ENCODE measurements around the gene COL23A1.
"Not testable (repeated sequence)": the region's sequence is repeated elsewhere in the genome, so short reads cannot be mapped to it uniquely, and the experiment has no call there.

COL23A1 gene

DNA sequence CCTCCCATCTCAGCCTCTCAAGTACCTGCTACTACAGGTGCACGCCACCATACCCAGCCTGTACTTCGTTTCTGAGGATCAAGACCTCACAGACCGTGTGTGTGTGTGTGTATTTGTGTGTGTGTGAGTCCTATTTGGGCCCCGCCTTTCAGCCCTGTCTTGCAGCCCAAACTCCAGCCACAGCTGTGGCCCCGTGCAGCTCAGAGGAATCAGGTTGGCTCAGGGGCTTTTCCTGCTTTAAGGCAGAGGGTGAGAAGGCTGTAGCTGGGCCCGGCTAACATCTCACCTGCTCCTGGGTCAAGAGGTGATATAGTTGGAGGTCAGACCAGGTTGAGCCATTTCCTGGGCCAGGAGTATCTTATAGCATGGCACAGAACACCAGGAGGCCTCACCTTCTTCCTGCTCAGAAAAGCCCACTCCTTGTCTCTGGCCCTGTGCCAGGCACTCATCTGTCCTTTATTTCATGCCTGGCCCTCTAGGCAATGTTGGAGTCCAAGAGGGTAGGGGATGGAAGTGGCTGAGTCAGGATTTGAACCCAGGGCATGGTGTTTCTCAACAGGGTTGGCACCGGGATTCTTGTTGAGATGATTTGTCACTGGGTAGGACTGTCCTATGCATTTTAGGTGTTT is 356.0 kb downstream of the COL23A1 start:
- DNase-seq = no peak

GRCh38 chr5:178232920-178233429 is 357.2 kb downstream of the COL23A1 start:
- DNase-seq = no peak

GRCh38 chr5:178232124-178232919 is 357.9 kb downstream of the COL23A1 start, which contains the start of gene PHYKPL:
Gene PHYKPL (minus strand): TSS chr5:178232802. CDS start chr5:178232550, 252 bp downstream.
- DNase-seq = peak in 1 of 2 experiments; percentile 43

DNA sequence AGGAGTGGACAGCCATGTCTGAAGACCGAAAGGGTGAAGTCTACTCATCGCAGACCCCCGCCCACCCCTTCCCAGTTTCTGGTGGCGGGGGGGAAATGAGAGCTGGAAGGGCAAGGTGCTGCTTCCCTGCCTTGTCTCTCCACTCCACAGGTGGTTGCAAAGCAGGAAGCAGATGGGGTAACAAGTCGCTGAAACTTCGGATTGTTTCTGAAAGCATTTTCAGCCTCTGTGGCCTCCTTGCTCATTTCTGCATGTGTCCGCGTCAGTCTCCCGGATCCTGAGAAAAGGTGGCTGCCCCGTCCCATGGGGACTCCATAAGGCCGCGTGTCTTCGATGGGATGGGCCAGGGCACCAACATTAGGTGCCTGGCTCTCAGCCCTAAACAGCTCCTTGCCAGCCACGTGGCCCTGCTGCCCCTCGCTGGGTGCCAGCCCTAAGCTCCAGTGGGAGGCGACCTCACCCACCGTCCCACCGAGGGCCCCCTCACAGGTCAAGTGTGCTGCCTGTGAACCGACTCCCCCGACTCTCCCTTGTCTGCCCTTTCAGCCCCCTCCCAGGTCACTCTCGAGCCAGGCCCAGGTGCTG is 358.6 kb downstream of the COL23A1 start:
- no peak for DNase-seq

DNA sequence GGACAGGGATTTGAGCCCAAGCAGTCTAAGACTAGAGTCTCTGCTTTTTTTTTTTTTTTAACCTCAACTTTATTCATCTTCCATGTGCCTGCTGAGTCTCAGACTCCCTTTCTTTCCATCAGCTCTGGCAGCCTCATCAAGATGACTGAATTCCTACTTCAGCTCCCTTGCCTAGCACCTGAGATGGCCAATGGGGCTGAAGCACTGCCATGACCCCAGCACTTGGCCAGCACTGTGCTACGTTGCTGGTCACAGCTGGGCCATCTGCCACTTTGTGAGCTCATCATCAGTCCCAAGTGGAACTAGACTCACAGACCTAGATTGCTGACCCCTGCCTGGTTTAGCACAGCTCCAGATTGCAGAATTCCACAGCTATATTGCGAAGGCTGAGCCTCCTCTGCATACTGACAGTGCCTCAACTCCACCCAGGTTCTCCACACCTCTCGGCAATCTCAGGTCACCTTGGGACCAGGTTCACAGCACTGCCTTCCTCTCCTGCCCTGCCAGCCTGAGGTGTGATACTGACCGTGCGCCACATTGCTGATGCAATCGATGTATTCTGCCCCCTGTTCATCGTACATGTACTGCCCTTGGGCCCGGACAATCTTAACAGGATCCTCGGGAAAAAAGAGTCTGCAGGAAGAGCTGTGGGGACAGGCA is 359.2 kb downstream of the COL23A1 start:
- no peak for DNase-seq

DNA sequence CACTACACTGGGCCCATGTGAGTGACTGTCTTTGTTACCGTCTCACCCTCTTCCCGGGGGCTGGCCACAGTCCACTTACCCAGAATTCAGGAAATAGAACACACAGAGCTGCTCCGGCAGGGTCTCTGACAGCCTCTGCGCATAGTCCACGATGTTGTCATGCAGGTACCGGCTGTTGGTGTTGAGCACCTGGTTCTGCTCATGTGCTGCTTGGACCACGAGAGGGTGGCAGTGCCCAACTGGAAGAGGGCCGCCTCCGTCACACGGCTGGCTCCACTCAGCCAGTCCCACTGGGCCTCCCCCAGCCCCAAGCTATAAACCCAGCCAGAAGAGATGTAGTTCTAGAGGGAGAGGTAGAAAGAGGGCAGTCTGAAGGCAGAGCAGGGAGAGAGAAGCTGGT is 360.3 kb downstream of the COL23A1 start:
- no peak for DNase-seq

- DNase-seq = not testable (repeated sequence)
Measured at GRCh38 chr5:178229111-178229510, 361.1 kb downstream of the COL23A1 start.

- no peak for DNase-seq
Measured at GRCh38 chr5:178228609-178229008, 361.6 kb downstream of the COL23A1 start.

DNA sequence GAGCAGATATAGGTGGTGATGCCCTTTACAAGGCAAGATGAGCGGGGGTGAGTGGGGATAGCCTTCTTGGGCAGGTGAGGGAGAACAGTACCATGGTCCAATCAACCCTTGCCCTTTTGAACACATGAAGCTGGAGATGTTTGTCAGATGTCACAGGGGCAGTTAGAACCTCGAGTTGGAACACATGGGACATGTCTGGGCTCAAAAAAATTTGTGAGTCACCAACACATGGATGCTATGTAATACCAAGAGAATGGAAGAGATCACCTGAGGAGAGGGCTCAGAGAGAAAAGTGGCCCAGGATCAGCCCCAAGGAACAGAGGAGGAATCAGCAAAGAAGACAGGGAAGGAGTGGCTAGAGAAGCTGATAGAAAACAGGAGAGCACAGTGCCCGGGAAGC is 362.3 kb downstream of the COL23A1 start:
- DNase-seq = no peak

- no peak for DNase-seq
Measured at GRCh38 chr5:178227138-178227659, 363.0 kb downstream of the COL23A1 start.

GRCh38 chr5:178225174-178225573 is 365.0 kb downstream of the COL23A1 start:
- no peak for DNase-seq

DNA sequence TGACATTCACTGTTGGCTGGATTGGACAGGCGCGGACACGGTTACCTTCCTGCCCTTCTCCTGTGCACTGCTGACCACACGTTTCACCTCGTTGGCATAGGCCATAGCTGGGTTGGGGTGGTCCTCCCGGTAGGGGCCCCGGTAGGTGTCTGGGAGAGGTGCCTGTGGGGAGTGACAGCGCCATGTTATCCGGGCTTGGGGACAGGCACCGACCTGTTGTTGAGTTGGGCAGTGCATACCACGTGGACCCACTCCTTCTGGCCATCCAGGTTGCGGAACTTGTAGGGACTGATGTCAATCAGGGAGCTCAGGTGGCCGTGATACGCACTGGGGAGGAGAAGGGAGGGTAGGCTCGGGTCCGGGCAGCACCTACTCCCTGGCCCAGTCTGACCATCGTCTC is 365.8 kb downstream of the COL23A1 start:
- no peak for DNase-seq

GRCh38 chr5:178223828-178224335 is 366.3 kb downstream of the COL23A1 start:
- no peak for DNase-seq

DNA sequence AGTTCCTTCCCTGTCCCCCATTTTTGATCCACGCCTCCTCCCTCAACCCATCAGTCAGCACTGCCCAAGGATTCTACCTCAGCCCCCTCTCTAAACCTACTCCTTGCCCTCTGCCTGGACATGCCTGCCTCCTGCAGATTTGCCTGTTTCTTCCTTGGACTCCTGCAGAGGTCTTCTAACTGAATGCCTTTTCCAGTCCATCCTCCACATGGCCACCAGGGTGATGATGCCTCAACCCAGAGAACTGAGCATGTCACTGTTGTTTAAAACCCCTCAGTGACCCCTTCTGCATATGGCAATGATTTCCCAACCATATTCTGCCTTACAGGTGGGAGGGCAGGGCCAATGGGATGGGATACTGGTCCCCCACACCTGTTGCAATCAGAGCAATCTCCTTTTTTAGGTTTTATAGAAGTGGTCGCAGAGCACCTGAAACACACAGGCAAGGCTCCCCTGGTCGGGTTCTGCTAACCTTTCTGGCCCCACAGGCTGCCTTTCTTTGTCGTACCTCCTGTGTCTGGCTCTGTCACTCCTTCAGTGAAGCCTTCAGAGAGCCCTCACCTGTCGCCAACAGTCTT is 366.9 kb downstream of the COL23A1 start:
- no peak for DNase-seq

GRCh38 chr5:178222292-178222691 is 367.9 kb downstream of the COL23A1 start:
- no peak for DNase-seq

GRCh38 chr5:178221853-178222252 is 368.3 kb downstream of the COL23A1 start:
- no peak for DNase-seq

DNA sequence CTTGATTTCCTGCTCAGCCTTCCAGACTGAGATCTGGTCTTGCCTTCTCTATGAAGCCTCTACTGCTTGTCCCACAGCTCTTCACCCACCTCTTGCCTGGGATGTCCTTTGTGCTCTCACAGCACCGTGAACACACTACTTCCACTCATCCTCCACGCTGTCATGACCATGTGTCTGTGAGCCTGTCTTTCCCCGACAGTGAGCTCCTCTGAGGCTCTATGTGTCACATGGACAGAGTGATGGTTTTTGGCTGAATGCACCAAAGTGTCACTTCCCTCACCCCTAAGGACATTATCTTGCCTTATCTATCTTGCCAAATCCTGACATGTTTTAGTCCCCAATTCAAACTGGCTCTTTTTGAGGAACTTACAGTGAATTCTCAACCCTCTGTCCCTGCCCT is 368.9 kb downstream of the COL23A1 start:
- peak in 1 of 2 experiments; percentile 23 for DNase-seq

- no peak for DNase-seq
Measured at GRCh38 chr5:178218827-178219226, 371.4 kb downstream of the COL23A1 start.

DNA sequence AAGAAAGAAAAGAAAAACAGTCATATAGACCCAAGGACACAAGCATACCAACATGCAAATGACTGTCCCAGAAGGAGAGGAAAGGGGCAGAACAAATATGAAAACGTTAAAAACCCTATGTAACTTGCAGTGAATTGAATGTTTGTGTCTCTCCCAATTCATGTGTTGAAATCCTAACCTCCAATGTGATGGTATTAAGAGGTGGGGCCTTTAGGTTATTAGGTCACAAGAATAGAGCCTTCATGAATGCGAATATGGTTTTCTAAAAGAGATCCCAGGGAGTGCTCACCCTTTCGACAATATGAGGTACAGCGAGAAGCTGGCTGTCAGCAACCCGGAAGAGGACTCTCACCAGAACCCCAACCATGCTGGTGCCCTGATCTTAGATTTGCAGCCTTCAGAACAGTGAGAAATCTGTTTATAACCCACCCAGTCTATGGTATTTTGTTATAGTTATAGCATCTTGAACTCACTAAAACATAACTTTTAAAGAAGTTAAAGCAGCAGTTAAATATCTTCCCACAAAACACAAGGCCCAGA is 371.9 kb downstream of the COL23A1 start:
- DNase-seq = no peak

DNA sequence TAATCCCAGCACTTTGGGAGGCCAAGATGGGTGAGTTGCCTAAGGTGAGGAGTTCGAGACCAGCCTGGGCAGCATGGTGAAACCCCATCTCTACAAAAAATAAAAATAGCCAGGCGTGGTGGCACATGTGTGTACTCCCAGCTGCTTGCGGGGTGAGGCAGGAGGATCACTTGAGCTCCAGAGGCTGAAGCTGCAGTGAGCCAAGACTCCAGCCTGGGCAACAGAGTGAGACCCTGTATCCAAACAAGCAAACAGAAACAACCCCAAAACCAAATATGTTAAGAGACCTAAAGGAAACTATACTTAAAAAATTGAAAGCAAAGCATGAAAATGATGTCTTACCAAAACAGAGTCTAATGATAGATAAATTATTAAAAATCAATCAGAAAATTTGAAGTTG is 373.4 kb downstream of the COL23A1 start:
- DNase-seq = no peak

- peak; percentile 66 to 67 for DNase-seq
Measured at GRCh38 chr5:178216088-178216534, 374.1 kb downstream of the COL23A1 start.

Data from Kasumi-1 (cell line).